ENCODE results near the gene LUC7L2. TPM values are rescaled to one million over a fixed set of nuclear protein-coding genes. Genes with fewer than 3 reads are reported as not detected.
"Not testable (repeated sequence)": the region's sequence is repeated elsewhere in the genome, so short reads cannot be mapped to it uniquely, and the experiment has no call there.

LUC7L2 gene, protein sequence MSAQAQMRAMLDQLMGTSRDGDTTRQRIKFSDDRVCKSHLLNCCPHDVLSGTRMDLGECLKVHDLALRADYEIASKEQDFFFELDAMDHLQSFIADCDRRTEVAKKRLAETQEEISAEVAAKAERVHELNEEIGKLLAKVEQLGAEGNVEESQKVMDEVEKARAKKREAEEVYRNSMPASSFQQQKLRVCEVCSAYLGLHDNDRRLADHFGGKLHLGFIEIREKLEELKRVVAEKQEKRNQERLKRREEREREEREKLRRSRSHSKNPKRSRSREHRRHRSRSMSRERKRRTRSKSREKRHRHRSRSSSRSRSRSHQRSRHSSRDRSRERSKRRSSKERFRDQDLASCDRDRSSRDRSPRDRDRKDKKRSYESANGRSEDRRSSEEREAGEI
- total RNA-seq (10 to 100 TPM; 43.4 to 61.3 TPM), polyA plus RNA-seq (ENCODE audit: insufficient read length in 2 of 2) (10 to 100 TPM; 89.7 to 96.9 TPM)
- long read RNA-seq, donor 1, transcript LUC7L2-202 (10 exons, 2,645 nt), result major isoform, 16 of 30 reads
- long read RNA-seq, donor 1, transcript LUC7L2-206 (2 exons, 2,599 nt), result minor isoform, 7 of 30 reads
- long read RNA-seq, donor 1, partial matches to known transcripts, result 5 of 30 reads
- long read RNA-seq, donor 1, other reads (novel, unspliced or antisense), result 0 of 30 reads
- long read RNA-seq, donor 2, transcript LUC7L2-202 (10 exons, 2,645 nt), result major isoform, 6 of 20 reads
- long read RNA-seq, donor 2, partial matches to known transcripts, result 11 of 20 reads
- long read RNA-seq, donor 2, other reads (novel, unspliced or antisense), result 0 of 20 reads
- long read RNA-seq, donor 3, transcript LUC7L2-202 (10 exons, 2,645 nt), result major isoform, 6 of 23 reads
- long read RNA-seq, donor 3, partial matches to known transcripts, result 17 of 23 reads
- long read RNA-seq, donor 3, other reads (novel, unspliced or antisense), result 0 of 23 reads
- long read RNA-seq, donor 4, transcript LUC7L2-202 (10 exons, 2,645 nt), result major isoform, 17 of 100 reads
- long read RNA-seq, donor 4, partial matches to known transcripts, result 75 of 100 reads
- long read RNA-seq, donor 4, other reads (novel, unspliced or antisense), result 0 of 100 reads

- Histone ChIP-seq H3K4me3 (ENCODE audit: low read depth, low read length) (peak within 1 kb of the TSS; percentile 98), H3K36me3 (ENCODE audit: control insufficient read depth, insufficient read depth, low read length) (peaks cover 6% of the 10 kb centered on the region), H3K4me1 (ENCODE audit: control insufficient read depth, insufficient read depth, low read length) (peaks cover 15% of the 10 kb centered on the region), H3K9me3 (ENCODE audit: control insufficient read depth, insufficient read depth, low read length) (no peaks in the 10 kb centered on the region), H3K27ac (ENCODE audit: low read depth, low read length) (peak within 1 kb of the TSS; percentile 100), H3K27me3 (ENCODE audit: control insufficient read depth, insufficient read depth, low read length) (no peaks in the 10 kb centered on the region)
- under 1% methylated on average over 95 of the region's 98 CpGs for WGBS (ENCODE audit: insufficient coverage)
- peak; percentile 96 to 100 (median 98) for DNase-seq (ENCODE audit: low read depth in 4 of 6, low spot score in 6 of 6)
Observed at GRCh38 chr7:139359366-139360209, at the start of gene LUC7L2. Gene LUC7L2 (plus strand): TSS chr7:139359894. CDS start chr7:139360262, 368 bp downstream.

GRCh38 chr7:139317939-139318505, 41.7 kb upstream of the LUC7L2 start:
- H3K27ac ChIP-seq (ENCODE audit: low read depth, low read length), result no peak overlapping the region
- 96% methylated on average over 3 of the region's 5 CpGs for WGBS (ENCODE audit: insufficient coverage)

DNA sequence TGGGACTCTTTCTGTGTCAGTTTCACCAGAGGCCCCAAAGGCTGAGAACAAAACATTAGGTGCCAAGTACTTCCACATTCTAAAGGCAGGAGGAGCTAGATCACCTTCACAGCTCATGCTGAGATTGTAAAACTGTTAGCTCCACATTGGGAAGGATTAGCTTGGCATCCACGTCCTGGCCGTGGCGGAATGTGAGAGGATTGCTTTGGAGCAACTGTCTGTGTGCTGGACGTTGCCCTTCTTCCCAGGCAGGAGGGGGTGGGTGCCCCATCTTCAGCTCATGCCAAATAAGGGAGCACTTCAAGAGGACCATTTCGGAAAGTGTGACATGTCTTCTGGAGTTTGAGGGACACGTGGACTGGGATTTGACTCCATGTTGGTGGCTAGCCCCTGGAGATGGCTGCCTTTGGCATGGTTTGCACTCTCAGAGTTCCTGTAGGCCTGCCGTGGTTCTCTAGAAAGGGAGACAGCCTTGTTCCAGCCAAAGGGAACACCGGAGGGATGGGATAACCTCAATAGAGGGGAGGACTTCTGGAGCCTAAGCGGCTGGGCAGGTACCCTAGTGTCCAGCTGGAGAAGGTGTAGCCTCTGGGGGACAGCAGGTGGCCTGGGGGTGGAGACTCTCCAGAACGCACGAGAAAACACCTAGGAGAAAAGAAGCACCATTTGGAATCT, 38.5 kb upstream of the LUC7L2 start:
- Histone ChIP-seq H3K36me3 (ENCODE audit: control insufficient read depth, insufficient read depth, low read length) (no peaks in the 10 kb centered on the region), H3K9me3 (ENCODE audit: control insufficient read depth, insufficient read depth, low read length) (no peaks in the 10 kb centered on the region), H3K27me3 (ENCODE audit: control insufficient read depth, insufficient read depth, low read length) (no peaks in the 10 kb centered on the region), H3K4me3 (ENCODE audit: low read depth, low read length) (no peak overlapping the region), H3K4me1 (ENCODE audit: control insufficient read depth, insufficient read depth, low read length) (no peaks in the 10 kb centered on the region), H3K27ac (ENCODE audit: low read depth, low read length) (no peak overlapping the region)
- no peak for DNase-seq (ENCODE audit: low read depth in 4 of 6, low spot score in 6 of 6)
- 71% methylated on average over 8 of the region's 11 CpGs for WGBS (ENCODE audit: insufficient coverage)

More at GRCh38 chr7:139317939-139318505, 41.7 kb upstream of the LUC7L2 start:
- no peaks in the 10 kb centered on the region for H3K27me3 ChIP-seq (ENCODE audit: control insufficient read depth, insufficient read depth, low read length)
- no peaks in the 10 kb centered on the region for H3K9me3 ChIP-seq (ENCODE audit: control insufficient read depth, insufficient read depth, low read length)
- DNase-seq (ENCODE audit: low read depth in 4 of 6, low spot score in 6 of 6), result no peak
- H3K4me1 ChIP-seq (ENCODE audit: control insufficient read depth, insufficient read depth, low read length), result no peaks in the 10 kb centered on the region
- H3K36me3 ChIP-seq (ENCODE audit: control insufficient read depth, insufficient read depth, low read length), result no peaks in the 10 kb centered on the region
- H3K4me3 ChIP-seq (ENCODE audit: low read depth, low read length), result no peak overlapping the region

- not testable (repeated sequence) for H3K27me3 ChIP-seq (ENCODE audit: control insufficient read depth, insufficient read depth, low read length); H3K27ac ChIP-seq (ENCODE audit: low read depth, low read length); H3K4me3 ChIP-seq (ENCODE audit: low read depth, low read length); H3K9me3 ChIP-seq (ENCODE audit: control insufficient read depth, insufficient read depth, low read length); H3K4me1 ChIP-seq (ENCODE audit: control insufficient read depth, insufficient read depth, low read length); H3K36me3 ChIP-seq (ENCODE audit: control insufficient read depth, insufficient read depth, low read length); DNase-seq (ENCODE audit: low read depth in 4 of 6, low spot score in 6 of 6)
- WGBS (ENCODE audit: insufficient coverage), result 100% methylated on average over 2 of the region's 11 CpGs
Observed at GRCh38 chr7:139324709-139325108, 35.0 kb upstream of the LUC7L2 start.

DNA sequence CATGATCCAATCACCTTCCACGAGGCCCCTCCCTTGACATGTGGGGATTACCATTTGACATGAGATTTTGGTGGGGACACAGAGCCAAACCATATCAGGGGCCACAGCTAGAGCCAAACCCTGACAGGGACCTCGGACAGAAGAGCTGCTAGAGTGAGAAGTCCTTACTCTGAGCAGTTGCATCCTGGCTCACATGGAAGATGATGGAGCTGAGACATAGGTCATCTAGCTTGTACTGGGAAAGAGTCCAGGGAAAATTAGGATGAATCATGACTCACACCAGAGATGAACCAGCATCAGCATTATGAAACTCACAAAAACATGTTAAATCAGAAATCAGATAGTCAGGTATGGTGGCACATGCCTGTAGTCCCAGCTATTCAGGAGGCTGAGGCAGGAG, 31.3 kb upstream of the LUC7L2 start:
- no peak for DNase-seq (ENCODE audit: low read depth in 4 of 6, low spot score in 6 of 6)
- Histone ChIP-seq H3K36me3 (ENCODE audit: control insufficient read depth, insufficient read depth, low read length) (no peaks in the 10 kb centered on the region), H3K4me1 (ENCODE audit: control insufficient read depth, insufficient read depth, low read length) (no peaks in the 10 kb centered on the region), H3K9me3 (ENCODE audit: control insufficient read depth, insufficient read depth, low read length) (no peaks in the 10 kb centered on the region), H3K4me3 (ENCODE audit: low read depth, low read length) (no peak overlapping the region), H3K27me3 (ENCODE audit: control insufficient read depth, insufficient read depth, low read length) (no peaks in the 10 kb centered on the region), H3K27ac (ENCODE audit: low read depth, low read length) (no peak overlapping the region)
- 64% methylated on average over 1 of the region's 2 CpGs for WGBS (ENCODE audit: insufficient coverage)

DNA sequence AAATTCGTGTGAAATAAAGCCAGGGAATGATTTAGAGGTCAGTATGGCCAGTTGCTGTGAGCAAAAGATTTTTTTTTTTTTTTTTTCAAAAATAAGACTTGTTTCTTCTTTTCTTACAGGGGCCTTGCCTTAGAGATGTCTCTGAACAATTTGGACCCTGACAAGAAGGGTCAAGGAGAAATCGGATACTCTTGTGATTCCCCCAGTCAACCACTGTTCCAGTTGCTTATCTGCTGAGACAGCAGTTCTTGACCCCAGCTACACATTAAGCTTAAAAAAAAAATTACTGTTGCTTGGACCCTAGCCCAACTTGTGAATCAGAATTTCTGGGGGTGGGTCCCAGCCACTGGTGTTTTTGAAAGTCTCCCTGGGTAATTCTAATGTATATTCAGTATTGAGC, 30.6 kb upstream of the LUC7L2 start:
- Histone ChIP-seq H3K9me3 (ENCODE audit: control insufficient read depth, insufficient read depth, low read length) (no peaks in the 10 kb centered on the region), H3K36me3 (ENCODE audit: control insufficient read depth, insufficient read depth, low read length) (no peaks in the 10 kb centered on the region), H3K4me3 (ENCODE audit: low read depth, low read length) (no peak overlapping the region), H3K27ac (ENCODE audit: low read depth, low read length) (no peak overlapping the region), H3K27me3 (ENCODE audit: control insufficient read depth, insufficient read depth, low read length) (no peaks in the 10 kb centered on the region), H3K4me1 (ENCODE audit: control insufficient read depth, insufficient read depth, low read length) (no peaks in the 10 kb centered on the region)
- DNase-seq (ENCODE audit: low read depth in 4 of 6, low spot score in 6 of 6), result no peak
- 78% methylated on average over 1 of the region's 2 CpGs for WGBS (ENCODE audit: insufficient coverage)

- Histone ChIP-seq H3K36me3 (ENCODE audit: control insufficient read depth, insufficient read depth, low read length) (no peaks in the 10 kb centered on the region), H3K9me3 (ENCODE audit: control insufficient read depth, insufficient read depth, low read length) (no peaks in the 10 kb centered on the region), H3K27me3 (ENCODE audit: control insufficient read depth, insufficient read depth, low read length) (no peaks in the 10 kb centered on the region), H3K4me3 (ENCODE audit: low read depth, low read length) (no peak overlapping the region), H3K4me1 (ENCODE audit: control insufficient read depth, insufficient read depth, low read length) (no peaks in the 10 kb centered on the region), H3K27ac (ENCODE audit: low read depth, low read length) (no peak overlapping the region)
- WGBS (ENCODE audit: insufficient coverage), result 92% methylated on average over 1 of the region's 3 CpGs
- no peak for DNase-seq (ENCODE audit: low read depth in 4 of 6, low spot score in 6 of 6)
Observed at GRCh38 chr7:139330333-139331030, 29.2 kb upstream of the LUC7L2 start.

- H3K4me1 ChIP-seq (ENCODE audit: control insufficient read depth, insufficient read depth, low read length), result no peaks in the 10 kb centered on the region
Observed at GRCh38 chr7:139332697-139333359, 26.9 kb upstream of the LUC7L2 start.

More at GRCh38 chr7:139332697-139333359, 26.9 kb upstream of the LUC7L2 start:
- no peak overlapping the region for H3K27ac ChIP-seq (ENCODE audit: low read depth, low read length)
- DNase-seq (ENCODE audit: low read depth in 4 of 6, low spot score in 6 of 6), result no peak
- no peaks in the 10 kb centered on the region for H3K27me3 ChIP-seq (ENCODE audit: control insufficient read depth, insufficient read depth, low read length)
- H3K36me3 ChIP-seq (ENCODE audit: control insufficient read depth, insufficient read depth, low read length), result no peaks in the 10 kb centered on the region
- 68% methylated on average over 3 of the region's 5 CpGs for WGBS (ENCODE audit: insufficient coverage)
- no peak overlapping the region for H3K4me3 ChIP-seq (ENCODE audit: low read depth, low read length)
- H3K9me3 ChIP-seq (ENCODE audit: control insufficient read depth, insufficient read depth, low read length), result no peaks in the 10 kb centered on the region
